HG03378 (cell line): ENCODE data around the gene FYN.

Experiments
- ATAC-seq: cut with Tn5 transposase; IDR thresholded peaks from one replicate; pipeline ENCODE4 v1.9.1; 2021; ENCODE audit warnings: mild to moderate bottlenecking, moderate library complexity; ENCODE audit not compliant: unreplicated experiment

The FYN gene

GRCh38 chr6:111772381-111772780 is 100.9 kb downstream of the FYN start:
- no peak for ATAC-seq

DNA sequence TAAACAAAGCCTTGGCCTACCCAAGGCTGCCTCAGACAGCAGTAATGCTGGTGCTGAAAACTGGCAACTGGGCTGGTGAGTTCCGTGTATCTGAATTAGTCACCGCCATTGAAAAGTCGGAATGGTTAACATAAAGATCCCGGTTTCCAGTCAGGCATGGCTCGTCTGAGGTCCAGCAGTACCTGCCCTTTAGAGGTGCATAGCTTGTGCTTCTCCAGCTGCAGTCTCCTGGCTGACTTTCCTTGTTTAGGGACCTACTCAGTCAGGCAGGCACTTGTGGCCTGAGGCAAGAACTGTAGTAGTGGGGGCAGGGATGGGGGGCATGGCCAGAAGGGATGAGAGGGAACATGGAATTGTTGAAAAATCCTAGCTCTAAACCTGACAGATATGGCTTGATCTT is 101.6 kb downstream of the FYN start:
- no peak for ATAC-seq

GRCh38 chr6:111771094-111771432 is 102.2 kb downstream of the FYN start:
- ATAC-seq: no peak

DNA sequence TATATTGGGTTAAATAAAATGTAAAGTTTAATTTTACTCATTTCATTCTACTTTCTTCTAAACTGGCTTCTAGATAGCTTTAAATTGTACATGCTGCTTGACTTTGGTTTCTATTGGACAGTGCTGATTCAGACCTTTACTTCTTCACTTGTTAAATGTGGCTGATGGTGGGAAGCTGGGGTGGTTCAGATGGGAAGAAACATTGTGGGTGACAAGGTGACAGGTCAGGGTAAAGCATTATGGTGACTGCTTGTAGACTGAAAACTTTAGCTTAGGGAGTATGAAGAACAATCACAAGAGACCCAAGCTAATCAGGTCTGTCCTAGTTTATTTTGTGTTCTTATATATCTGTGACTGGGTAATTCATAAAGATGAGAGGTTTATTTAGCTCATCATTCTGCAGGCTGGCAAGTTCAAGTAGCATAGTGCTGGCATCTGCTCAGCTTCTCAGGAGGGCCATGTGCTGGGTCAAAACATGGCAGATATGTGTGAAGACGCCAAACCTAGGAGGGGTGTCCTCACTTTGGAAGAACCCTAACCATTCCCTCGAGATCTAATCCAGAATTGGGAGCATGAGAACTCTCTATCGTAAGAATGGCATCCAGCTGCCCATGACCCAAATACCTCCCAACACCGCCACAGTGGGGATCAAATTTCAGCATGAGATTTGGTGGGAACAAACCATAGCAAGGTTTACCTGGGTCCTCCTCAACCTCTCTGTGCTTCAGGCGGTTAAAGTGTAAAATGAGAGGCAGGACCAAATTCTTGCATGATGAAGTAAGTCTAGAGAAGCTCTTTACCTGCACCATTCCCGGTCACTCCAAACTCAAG is 102.8 kb downstream of the FYN start:
- ATAC-seq: no peak

DNA sequence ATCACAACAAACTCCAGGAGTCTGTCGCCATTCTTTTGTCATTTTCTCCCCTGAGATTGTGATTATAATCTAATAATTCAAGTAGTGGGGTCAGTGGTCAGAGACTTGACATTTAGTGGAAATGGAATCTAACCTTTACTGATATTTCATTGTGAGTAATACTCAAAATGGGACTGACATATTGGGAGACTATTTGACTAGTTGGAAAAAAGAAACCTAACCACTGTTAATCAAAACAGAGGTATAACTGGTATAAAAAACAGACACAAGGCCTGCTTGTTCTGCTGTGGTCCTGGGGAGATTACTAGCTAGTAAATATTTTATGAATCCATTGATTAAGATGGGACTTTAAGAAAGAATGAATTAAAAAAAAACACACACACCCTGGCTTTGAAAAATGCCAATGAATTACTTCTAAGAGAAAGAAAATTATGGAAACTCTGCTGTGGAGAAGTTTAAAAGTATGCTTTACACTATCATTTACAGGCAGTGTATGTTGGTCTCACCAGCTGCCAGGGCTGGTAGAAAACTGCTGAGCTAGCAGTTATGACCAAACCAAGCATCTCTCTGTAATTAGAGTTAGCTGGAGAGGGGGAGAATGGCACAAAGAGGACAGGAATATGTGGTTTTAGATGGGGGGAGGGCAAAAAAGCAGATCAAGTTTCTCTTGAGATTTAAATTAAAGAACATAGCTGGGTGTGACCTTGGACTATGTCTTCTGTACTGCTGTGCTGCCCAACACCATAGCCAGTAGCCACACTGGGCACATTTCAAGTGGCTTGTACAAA is 103.7 kb downstream of the FYN start:
- ATAC-seq: no peak

DNA sequence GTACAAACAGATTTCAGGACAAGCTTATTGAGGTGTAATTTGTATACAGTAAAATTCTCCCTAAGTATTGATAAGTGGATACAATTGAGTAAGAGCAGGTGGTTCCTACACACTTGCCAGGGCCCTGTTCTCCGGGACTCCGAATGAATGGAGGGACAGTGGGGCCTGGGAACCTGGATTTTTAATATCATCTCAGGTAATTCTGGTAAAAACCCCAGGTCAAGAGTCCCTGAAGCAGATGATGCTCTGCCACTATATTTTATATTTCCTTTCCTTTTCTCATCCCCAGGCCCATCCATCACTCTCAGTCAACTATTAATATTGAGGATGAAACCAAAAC is 104.9 kb downstream of the FYN start:
- ATAC-seq: no peak

DNA sequence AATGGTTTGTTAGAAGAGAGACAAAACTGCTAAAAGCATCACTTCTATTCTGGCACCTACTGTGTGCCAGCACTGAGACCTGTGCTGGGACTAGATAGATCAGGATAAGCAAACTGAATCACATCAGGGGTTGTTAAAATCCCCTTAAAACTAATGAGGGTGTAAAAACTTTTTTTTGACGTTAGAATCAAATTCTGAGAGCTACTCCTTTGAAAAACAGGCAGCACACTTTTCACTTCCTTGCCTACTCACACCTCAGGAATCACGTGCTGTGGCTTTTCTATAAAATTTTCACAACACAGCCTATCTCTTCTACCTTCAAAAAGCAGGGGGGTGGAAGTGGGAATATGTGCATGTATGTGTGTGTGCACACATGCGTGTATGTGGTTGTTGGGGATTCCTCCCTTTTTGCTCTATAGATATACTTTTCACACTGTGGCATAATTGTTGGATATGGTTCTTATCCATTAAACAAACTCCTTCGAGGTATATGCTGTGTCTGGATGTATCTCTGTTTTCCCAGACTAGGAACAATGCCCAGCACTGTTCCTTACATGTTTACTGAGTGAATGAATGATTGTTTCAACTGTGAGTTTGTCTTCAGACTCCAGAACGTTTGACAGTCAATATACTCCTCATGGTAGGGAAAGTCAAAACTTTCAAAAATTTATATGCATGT is 105.4 kb downstream of the FYN start:
- no peak for ATAC-seq

- no peak for ATAC-seq
Observed at GRCh38 chr6:111766201-111766857, 106.9 kb downstream of the FYN start.

GRCh38 chr6:111765763-111766162 is 107.5 kb downstream of the FYN start:
- ATAC-seq: no peak

DNA sequence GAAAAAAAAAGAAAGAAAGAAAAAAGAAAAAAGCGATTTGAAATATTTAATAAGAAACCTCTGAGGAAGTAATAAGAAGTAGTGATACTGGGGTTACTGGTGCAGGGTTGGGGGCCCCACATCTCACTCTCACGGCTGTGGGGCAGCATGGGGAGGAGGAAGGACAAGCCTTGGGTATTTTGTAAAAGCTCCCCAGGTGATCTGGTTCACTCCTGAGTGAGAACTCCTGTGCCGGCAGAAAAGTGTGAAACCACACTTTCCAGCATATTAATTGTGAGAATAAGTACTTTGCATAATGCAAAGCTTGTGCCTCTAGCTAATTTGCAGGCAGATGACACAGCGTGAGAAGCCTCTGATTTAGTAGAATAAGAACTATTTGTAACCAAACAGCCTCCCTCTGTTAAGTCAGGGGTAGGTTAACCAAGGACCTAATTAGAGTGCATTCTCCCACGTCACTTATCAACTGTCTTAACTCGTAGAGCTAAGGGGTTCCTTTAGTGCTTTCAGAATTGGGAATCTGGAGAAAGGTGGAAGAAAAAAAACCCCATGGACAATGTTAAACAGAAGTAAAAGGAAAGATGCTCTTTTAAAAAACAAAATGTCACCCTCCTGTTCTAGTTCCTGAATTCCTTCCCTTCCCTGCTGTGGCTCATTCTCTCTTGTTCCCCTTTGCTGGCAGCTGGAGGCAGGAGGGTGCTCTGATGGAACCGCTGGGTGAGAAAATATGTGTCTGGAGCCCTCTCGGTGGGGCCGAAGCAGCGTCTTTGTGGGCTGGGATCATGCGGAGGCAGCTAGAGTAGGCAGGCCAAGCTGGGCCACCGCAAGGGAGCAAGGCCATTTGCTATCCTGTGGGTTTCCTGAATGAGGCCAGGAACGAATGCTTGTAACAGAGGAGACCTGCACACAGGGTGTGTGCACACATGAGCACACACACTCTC is 108.7 kb downstream of the FYN start:
- peak; percentile 90 for ATAC-seq

DNA sequence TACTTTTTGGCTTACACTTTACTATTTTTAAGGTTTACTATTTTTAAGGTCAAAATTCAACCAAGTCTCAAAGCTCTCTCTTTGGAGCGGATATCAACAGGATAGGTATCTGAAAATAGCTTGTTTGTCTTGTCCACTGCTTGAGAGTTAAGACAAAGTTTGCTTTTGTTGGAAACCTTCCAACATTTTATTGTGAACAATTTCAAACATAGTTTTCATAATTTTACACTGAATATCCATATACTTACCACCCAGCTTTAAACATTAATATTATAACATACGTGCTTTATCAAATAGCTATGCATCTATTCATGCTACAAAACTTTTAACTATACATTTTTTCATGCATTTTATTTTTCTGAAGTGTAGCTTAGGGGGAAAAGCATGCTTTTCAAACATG is 109.9 kb downstream of the FYN start:
- no peak for ATAC-seq

GRCh38 chr6:111761783-111762312 is 111.4 kb downstream of the FYN start:
- peak; percentile 27 for ATAC-seq

DNA sequence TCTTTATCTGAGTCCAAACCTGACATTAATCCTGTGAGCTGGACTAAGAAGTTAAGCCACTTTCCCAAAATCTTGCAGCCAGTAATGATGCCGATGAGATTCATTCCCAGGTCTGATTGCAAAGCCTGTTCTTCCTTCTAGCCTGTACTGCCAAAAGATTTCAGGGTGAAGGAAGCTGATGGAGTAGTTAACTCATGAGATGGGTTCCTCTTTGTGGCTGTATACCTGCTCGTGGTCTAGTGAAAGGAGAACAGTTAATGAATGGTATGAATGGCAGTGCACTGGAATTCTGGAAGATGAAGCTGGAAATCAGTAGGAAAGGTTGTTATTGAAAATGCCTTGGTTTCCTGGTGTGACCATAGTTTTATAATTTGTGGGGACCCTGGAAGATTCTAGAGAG is 112.0 kb downstream of the FYN start:
- no peak for ATAC-seq

DNA sequence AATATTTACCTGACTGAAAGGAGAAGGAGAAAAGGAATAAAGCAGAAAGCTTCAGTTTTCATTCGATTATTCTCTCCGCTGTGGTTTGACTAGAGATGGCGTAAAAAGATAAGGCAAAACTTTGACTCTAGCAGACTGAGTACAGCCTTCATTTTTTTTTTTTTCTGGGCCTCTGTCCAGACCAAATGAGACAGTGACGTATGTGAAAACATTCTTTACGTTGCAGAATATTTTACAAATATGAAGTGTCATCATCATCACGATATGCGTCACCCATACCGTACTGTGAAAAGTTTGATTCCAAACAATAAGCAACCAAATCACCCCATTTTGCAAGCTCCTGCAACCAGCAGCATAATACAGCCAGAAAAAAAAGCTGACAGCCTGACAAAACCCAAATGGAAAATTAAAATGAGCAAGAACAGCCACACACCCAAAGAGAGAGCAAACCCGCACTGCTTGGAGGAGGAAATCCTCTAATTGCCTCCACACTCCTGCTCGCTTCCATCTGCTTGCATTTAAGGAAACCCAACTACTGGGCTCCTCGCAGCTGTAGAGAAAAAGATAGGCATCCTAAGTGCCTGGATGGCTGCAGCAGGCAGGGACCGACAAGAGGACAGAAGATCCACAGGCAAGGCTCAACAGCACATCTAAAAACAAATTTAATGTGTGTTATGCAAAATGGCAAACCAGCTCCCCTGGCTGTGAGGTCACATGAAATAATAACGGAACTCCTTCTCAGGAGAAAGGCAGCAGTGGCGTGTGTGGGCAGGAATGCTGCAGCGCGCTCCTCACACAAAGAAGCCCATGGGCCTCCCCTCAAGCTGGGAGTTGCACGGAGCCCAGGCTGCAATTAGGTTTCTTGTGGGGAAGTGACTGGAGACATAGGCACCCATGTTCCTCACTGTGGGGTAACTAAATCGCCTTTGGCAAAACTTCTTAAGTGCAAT is 113.1 kb downstream of the FYN start:
- ATAC-seq: no peak

GRCh38 chr6:111759331-111759835 is 113.9 kb downstream of the FYN start:
- ATAC-seq: no peak

- ATAC-seq: no peak
Observed at GRCh38 chr6:111758608-111759329, 114.5 kb downstream of the FYN start.

DNA sequence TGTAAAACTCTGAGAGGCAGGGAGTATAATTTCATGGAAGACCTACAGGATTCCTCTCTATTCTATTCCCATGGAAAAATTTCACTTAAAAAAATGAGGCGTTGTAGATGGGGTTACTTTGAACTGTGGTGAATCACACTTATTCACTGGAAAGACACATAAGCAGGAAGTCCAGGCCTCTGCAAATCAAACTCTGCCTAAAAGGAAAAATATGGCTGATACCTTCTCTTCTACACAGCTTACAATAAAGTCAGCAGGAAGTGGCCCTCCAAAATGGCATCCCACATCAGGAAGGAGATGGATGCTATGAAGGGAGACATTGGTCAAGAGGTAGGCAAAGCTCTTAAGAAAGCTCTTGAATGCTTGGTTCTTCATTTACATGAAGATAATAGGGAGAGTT is 115.9 kb downstream of the FYN start:
- ATAC-seq: no peak

DNA sequence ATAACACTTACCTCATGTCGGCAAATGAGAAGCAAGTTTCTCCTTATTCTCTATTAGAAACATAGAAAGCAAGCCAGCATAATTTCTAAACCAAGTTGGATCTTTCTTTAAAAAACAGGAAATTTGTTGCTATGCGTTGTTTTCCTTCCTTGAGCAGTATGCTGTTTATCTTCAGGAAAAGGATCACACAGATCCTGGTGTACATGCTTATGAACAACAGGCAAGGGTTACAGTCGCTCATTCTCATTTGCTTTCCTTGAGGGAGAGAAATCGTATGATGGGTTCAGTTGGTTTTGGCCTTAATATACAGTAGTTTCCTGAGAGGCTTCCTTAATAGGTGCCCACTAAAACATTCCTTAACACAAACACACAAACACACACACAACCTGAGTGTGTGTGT is 118.8 kb downstream of the FYN start:
- ATAC-seq: no peak
